Neutrophil (primary cell): ENCODE results near the gene ZNF669.

ENCODE experiments used
- H3K27ac ChIP-seq: fragments of 200-600 bp; sonication (generic); 2 replicates; pipeline ENCODE4 v1.5.1; 2016; ENCODE audit warnings: mild to moderate bottlenecking, moderate library complexity
- H3K27me3 ChIP-seq: fragments of 200-600 bp; sonication (generic); 2 replicates; pipeline ENCODE4 v1.6.0; 2016; ENCODE audit warnings: mild to moderate bottlenecking
- H3K36me3 ChIP-seq: fragments of 200-600 bp; sonication (generic); 2 replicates; pipeline ENCODE4 v1.5.1; 2017
- H3K4me1 ChIP-seq, 2 experiments: fragments of 200-600 bp in 1 of 2; sonication (generic) in 1 of 2; 1 replicate in 1 of 2; 2 replicates in 1 of 2; pipeline versions ENCODE4 v1.5.1 to v1.6.1; 2013 to 2016; ENCODE audit warnings: low read depth in 1 of 2, low read length in 1 of 2, mild to moderate bottlenecking in 1 of 2, moderate library complexity in 1 of 2; ENCODE audit not compliant: control insufficient read depth in 1 of 2, insufficient read depth in 1 of 2
- H3K4me3 ChIP-seq, 2 experiments: fragments of 200-600 bp in 1 of 2; sonication (generic) in 1 of 2; 1 replicate in 1 of 2; 2 replicates in 1 of 2; pipeline ENCODE4 v1.5.1; 2013 to 2016; ENCODE audit warnings: low read depth in 1 of 2, low read length in 1 of 2, mild to moderate bottlenecking in 1 of 2, moderate library complexity in 1 of 2
- H3K9me3 ChIP-seq: fragments of 200-600 bp; sonication (generic); 2 replicates; pipeline ENCODE4 v1.5.1; 2016
- CTCF ChIP-seq: fragments of 200-600 bp; sonication (generic); IDR thresholded peaks from 2 replicates; pipeline ENCODE4 v1.5.1; 2016; ENCODE audit warnings: antibody characterized with exemption

ZNF669 gene

DNA sequence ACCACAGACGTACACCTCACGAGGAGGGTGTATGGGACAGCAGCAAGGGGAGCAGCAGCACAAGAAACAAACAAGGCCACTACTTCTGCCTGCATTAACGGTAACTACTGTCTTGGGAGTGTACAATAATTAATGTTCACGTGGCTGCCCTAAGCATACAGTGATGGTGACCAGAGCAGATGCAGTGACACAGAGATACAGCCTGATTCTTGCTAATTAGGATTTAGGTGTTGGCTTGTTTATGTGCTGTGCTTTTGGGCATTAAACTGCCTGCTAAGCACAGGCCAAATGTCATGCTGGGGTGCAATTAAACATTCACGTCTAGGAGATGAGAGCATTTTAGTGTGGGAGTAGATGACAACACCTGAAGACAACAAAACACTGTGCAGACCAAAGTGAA lies 7.2 kb downstream of the ZNF669 start:
- Histone ChIP-seq H3K4me1 (no peaks in the 10 kb centered on the region), H3K36me3 (peaks cover 19% of the 10 kb centered on the region), H3K4me3 (no peak overlapping the region), H3K27ac (no peak overlapping the region), H3K27me3 (no peaks in the 10 kb centered on the region), H3K9me3 (peaks cover 31% of the 10 kb centered on the region)
- no peak for TF ChIP-seq CTCF

GRCh38 chr1:247096544-247096943 lies 7.6 kb downstream of the ZNF669 start:
- Histone ChIP-seq H3K36me3 (peaks cover 15% of the 10 kb centered on the region), H3K27me3 (no peaks in the 10 kb centered on the region), H3K27ac (no peak overlapping the region), H3K4me3 (no peak overlapping the region), H3K9me3 (peaks cover 27% of the 10 kb centered on the region), H3K4me1 (no peaks in the 10 kb centered on the region)
- no peak for TF ChIP-seq CTCF

DNA sequence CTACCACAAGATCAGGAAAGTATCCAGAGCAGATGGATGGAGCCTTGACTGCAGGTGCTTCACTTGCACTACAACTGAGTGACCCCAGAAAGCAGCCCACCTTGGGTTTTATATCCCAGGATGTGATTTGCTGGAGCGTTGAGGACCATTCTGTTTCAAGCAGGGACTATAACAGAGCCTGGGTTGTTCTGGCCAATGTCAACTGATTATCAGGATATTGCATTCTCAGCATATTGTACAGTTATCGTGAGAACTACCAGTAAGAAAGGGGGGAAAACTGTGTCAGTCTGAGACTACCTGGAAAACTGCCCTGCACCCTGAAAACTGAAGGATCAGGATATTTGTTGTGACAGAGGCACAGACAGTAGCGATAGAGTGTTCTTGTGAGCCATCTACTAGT lies 8.0 kb downstream of the ZNF669 start:
- Histone ChIP-seq H3K27ac (no peak overlapping the region), H3K4me1 (no peaks in the 10 kb centered on the region), H3K36me3 (peaks cover 11% of the 10 kb centered on the region), H3K4me3 (no peak overlapping the region), H3K27me3 (no peaks in the 10 kb centered on the region), H3K9me3 (peaks cover 22% of the 10 kb centered on the region)
- TF ChIP-seq CTCF, result no peak

- no peaks in the 10 kb centered on the region for H3K9me3 ChIP-seq
- H3K4me3 ChIP-seq, result no peak overlapping the region
- H3K27ac ChIP-seq, result no peak overlapping the region
- TF ChIP-seq CTCF, result no peak
- H3K4me1 ChIP-seq, result no peaks in the 10 kb centered on the region
- no peaks in the 10 kb centered on the region for H3K27me3 ChIP-seq
- H3K36me3 ChIP-seq, result no peaks in the 10 kb centered on the region
These were observed 13.7 kb downstream of the ZNF669 start for GRCh38 chr1:247090455-247090854.

- Histone ChIP-seq H3K36me3 (no peaks in the 10 kb centered on the region), H3K4me3 (no peak overlapping the region), H3K27ac (no peak overlapping the region), H3K9me3 (no peaks in the 10 kb centered on the region), H3K27me3 (no peaks in the 10 kb centered on the region), H3K4me1 (no peaks in the 10 kb centered on the region)
- TF ChIP-seq CTCF, result no peak
These were observed 14.4 kb downstream of the ZNF669 start for GRCh38 chr1:247089616-247090375.
